Fibroblast of lung (primary cell): ENCODE results near the gene DTX2.
"Not testable (repeated sequence)": the region's sequence is repeated elsewhere in the genome, so short reads cannot be mapped to it uniquely, and the experiment has no call there.

Experiments used
- EZH2 ChIP-seq: IDR thresholded peaks from 2 replicates; pipeline ENCODE4 v1.5.1; 2012; ENCODE audit warnings: low read length, control low read depth, mild to moderate bottlenecking; ENCODE audit errors: missing control alignments
- TF ChIP-seq, protein P1 (sequence below), 2 donors: IDR thresholded peaks in 1 of 2; conservative IDR thresholded peaks in 1 of 2; 1 replicate in 1 of 2; 2 replicates in 1 of 2; pipeline ENCODE4 v1.5.1; 2011 to 2012; ENCODE audit warnings: low read length in 2 of 2, control low read depth in 1 of 2, inconsistent platforms in 1 of 2, low read depth in 1 of 2, mild to moderate bottlenecking in 1 of 2

DNA sequence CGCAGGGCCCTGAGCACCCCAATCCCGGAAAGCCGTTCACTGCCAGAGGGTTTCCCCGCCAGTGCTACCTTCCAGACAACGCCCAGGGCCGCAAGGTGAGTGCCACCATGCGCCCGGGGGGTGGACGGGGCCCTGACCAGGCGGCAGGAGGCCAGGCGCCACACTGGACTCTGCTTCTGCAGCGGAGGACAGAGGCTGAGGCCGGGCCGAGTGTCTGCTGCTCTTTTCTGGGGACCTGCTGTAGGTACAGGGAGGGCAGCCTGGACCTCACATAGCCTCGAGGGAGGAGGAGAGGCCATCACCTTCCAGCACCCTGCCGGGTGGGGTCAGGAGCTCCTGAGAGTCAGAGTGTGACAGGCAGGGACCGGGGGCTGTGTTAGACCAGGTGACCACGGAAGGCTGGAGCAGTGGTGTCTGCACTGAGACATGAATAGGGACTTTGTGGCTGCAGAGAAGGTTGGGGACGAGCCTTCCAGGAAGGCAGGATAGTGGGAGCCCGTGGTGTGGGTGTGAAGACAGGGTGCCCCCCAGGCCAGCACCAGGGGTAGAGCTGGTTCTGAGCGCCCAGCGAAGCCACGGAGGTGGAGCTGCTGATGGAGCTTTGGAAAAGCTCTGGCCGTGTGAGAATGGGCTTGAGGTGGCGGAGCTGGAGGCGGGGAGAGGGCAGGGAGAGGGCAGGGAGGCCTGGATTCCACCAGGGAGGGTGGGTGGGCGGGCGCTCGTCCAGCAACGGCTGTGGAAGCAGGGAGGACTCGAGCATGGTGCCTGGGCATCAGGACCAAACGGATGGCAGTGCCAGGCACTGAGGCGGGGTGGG, 43.0 kb downstream of the DTX2 start:
- TF ChIP-seq, protein P1, sequence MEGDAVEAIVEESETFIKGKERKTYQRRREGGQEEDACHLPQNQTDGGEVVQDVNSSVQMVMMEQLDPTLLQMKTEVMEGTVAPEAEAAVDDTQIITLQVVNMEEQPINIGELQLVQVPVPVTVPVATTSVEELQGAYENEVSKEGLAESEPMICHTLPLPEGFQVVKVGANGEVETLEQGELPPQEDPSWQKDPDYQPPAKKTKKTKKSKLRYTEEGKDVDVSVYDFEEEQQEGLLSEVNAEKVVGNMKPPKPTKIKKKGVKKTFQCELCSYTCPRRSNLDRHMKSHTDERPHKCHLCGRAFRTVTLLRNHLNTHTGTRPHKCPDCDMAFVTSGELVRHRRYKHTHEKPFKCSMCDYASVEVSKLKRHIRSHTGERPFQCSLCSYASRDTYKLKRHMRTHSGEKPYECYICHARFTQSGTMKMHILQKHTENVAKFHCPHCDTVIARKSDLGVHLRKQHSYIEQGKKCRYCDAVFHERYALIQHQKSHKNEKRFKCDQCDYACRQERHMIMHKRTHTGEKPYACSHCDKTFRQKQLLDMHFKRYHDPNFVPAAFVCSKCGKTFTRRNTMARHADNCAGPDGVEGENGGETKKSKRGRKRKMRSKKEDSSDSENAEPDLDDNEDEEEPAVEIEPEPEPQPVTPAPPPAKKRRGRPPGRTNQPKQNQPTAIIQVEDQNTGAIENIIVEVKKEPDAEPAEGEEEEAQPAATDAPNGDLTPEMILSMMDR (conservative IDR thresholded peaks at IDR 0.05 in 1 of 2, IDR thresholded peaks at IDR 0.05 in 1 of 2; ENCODE audit: low read depth in 1 of 2, low read length in 2 of 2) = not testable (repeated sequence)
- not testable (repeated sequence) for TF ChIP-seq EZH2
